GF-D8 (cell line): ENCODE measurements around the gene SYTL1.

Experiments
- DNase-seq: peaks from one replicate; lab custom pipeline; 2025; lab: John Stamatoyannopoulos, UW

The SYTL1 gene

GRCh38 chr1:27348861-27349783 is 7.3 kb downstream of the SYTL1 start:
- no peak for DNase-seq

DNA sequence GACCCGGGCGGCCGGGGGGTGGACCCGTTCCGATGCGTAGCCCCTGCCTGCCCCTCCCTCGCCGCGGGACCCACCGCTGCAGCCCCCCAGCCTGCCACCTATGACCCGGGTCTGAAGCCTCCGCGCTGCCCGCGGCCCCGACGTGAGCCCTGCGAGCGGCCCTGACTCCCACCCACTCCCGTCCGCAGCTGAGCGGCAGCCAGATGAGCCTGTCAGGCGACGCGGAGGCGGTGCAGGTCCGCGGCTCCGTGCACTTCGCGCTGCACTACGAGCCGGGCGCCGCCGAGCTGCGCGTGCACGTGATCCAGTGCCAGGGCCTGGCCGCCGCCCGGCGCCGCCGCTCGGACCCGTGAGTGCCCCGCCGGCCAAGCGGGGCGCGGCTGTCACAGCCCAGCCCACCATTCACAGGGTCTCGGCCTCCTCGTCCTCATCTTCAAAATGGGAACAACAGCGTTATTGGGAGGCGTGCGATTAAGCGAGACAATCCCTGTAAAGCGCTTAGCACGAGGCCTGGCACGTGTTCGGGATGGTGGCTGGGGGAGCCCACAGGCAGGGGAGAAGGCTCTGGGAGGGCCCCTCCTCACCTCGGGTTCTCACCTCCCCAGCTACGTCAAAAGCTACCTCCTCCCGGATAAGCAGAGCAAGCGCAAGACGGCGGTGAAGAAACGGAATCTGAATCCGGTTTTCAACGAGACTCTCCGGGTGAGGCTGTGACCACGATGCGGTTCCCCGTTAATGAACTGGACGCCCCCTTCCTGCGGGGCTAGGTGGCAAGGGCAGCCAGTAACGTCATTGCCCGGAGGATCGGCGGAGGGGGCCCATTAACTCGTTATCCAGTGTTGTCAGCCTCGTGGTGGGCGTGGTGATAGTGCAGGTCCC is 8.2 kb downstream of the SYTL1 start:
- no peak for DNase-seq

DNA sequence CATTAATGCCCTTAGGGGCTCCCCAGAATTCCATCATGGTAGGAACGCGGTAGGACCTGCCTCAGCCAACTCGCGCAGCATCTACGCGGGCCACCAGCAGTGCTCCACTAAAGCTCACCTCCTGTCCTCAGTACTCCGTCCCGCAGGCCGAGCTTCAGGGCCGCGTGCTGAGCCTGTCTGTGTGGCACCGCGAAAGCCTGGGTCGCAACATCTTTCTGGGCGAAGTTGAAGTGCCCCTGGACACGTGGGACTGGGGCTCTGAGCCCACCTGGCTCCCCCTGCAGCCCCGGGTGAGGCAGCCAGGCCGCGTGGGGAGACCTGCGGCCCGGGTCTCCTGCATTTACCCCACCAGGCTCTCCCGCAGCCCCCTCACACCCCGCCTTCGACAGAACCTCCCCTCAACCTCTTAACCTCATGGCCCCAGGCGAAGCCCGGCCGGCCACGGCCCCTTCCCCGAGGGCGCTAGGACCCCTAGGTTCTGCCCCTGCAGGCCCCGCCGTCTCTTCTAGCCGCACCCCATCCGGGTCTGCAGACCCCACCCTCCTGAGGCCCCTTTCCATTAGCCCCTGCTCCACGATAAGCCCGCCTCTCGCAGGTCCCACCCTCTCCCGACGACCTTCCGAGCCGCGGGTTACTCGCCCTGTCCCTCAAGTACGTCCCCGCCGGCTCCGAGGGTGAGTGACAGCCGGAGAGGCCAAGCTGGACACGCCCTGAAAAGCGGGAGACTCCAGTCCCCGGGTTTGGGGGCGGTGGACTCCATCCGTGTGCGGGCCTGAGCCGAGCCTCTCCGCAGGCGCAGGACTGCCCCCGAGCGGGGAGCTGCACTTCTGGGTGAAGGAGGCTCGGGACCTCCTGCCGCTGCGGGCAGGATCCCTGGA is 9.1 kb downstream of the SYTL1 start:
- no peak for DNase-seq

- DNase-seq, result no peak
These were observed 9.8 kb downstream of the SYTL1 start for GRCh38 chr1:27351541-27352107.

DNA sequence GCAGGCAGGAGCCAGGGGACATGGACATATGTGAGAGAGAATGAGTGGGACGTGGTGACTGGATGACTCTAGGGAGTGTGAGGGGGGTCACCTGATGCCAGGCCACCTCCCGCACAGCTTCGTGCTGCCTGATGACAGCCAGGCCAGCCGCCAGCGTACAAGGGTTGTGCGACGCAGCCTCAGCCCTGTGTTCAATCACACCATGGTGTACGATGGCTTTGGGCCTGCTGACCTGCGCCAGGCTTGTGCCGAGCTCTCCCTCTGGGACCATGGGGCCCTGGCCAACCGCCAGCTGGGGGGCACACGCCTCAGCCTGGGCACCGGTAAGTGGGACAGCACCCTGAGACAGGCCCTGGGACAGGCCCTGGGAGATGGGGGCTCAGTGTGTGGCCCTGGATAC is 11.3 kb downstream of the SYTL1 start:
- no peak for DNase-seq

GRCh38 chr1:27353629-27354028 is 11.8 kb downstream of the SYTL1 start:
- no peak for DNase-seq

DNA sequence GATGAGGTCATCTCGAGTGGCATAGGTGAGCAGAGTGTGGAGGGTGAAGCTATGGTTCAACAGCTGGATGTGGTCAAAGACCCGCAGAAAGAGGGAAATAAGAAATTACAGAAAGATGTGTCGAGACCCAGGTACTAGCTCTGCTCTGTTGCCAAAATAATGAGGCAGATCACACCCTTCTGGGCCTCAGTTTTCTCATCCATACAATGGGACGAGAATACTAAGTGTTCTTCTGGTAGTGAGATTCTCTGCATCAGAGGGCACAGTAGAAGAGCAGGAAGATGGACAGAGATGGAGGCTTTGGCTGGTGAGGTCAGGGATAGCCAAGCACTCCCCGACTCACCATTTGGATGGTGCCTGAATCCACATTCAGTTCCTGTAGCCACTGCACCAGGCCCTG is 13.9 kb downstream of the SYTL1 start:
- DNase-seq, result no peak

- no peak for DNase-seq
These were observed 14.4 kb downstream of the SYTL1 start for GRCh38 chr1:27356277-27356618.

DNA sequence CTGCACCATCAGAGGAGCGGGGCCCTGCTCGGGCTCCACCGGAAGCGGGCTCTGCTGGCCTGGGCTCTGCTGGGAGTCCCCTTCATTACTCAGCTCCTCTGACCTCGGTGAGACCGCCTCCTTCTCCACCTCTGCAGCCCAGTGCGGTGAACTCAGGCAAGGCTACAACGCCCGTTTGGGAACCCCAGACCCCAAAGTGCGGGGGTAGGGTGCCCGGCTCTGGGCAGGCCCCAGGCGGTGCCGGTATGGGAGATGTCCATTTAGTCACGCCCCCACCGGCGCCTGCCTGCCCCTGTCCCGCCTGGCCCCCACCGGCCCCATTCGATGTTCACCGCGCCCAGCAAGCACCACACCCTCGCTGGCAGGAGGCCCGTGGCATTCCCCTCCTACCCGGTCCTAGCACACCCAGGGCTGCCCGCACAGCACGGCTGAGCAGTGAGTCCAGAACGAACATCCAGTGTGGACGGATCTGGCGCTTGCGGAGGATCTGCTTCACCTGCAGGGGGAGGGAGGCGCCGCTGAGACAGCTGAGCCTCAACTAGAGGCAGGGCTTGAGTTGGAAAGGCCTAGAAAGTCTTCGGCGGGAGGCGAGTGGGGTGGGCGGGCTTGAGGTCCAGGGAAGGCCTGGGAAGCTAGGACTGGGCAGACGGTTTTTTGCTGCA is 14.9 kb downstream of the SYTL1 start:
- no peak for DNase-seq

- peak; percentile 29 for DNase-seq
These were observed 15.6 kb downstream of the SYTL1 start for GRCh38 chr1:27357281-27358037.

GRCh38 chr1:27358038-27358927 is 16.5 kb downstream of the SYTL1 start:
- DNase-seq, result no peak

DNA sequence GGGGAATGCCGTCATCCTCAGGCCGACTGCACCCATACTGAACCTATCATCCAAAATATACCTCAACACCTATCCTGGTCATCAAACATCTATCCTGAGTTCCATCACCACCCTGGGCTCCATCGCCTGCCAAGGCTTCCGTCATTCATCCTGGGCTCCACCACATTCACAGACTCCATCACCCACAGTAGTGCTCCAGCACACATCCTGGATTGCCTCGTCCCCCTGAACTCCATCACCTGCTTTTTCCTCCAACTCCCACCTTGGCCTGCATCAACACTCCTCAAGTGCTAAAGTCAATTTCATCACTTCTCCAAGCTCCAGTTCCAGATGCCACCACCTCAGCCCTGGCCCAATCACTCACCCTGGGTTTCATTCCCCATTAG is 17.1 kb downstream of the SYTL1 start:
- DNase-seq, result no peak

DNA sequence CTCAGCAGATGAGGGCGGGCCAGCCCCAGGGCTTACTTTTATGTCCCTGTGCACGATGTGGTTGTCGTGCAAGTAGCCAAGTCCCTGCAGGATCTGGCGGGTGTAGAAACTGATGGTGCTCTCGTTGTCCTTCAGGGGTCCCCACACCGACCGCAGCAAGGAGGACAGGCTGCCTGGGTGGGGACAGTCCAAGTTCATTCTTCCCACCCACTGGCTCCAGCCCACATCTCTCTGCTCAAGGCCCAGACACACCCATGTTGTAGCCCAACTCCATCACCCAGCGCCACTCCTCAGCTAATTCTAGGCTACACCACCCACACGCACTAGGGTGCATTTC is 18.0 kb downstream of the SYTL1 start:
- DNase-seq, result no peak

- no peak for DNase-seq
These were observed 18.6 kb downstream of the SYTL1 start for GRCh38 chr1:27360159-27361043.

- no peak for DNase-seq
These were observed 19.2 kb downstream of the SYTL1 start for GRCh38 chr1:27361044-27361402.

DNA sequence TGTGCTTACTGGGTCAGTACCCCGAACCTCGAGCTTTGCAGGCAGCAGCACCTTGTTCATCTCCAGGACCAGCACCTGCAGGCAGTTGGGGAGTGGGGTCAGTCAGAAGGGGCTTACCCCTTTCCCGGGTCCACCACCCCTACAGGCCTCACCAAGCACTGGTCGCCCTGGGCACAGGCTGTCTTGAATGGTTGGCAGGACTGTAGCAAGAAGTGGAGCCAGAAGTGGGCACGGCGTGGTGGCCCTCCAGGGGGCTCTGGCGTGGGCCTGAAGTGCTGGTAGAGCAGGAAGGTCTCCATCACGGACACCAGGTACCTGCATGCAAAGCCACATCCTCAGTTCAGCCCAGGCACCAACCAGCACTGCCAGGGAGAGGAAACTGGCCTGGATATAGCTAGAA is 19.7 kb downstream of the SYTL1 start:
- DNase-seq, result no peak

- no peak for DNase-seq
These were observed 22.2 kb downstream of the SYTL1 start for GRCh38 chr1:27363766-27364695.
